CD14-positive monocyte (primary cell): Measurements from ENCODE around the gene STK32B. TPM values are rescaled to one million over a fixed set of nuclear protein-coding genes. Genes with fewer than 3 reads are reported as not detected.

Experiments used
- DNase-seq, 3 donors: peaks; one replicate each; pipeline ENCODE4 v3.0.0-alpha.2; 2011 to 2022
- H2AFZ ChIP-seq: 2 replicates; pipeline ENCODE4 v1.6.0; 2012; ENCODE audit warnings: mild to moderate bottlenecking, low read depth, low read length, inconsistent platforms; ENCODE audit not compliant: insufficient read depth, poor library complexity, severe bottlenecking
- H3K27ac ChIP-seq, 2 donors: 1 replicate in 1 of 2; 2 replicates in 1 of 2; pipeline ENCODE4 v1.5.1; 2012 to 2013; ENCODE audit warnings: low read length in 2 of 2, control low read depth in 1 of 2, inconsistent platforms in 1 of 2, low read depth in 1 of 2, mild to moderate bottlenecking in 1 of 2
- H3K27me3 ChIP-seq, 2 donors: one replicate each; pipeline versions ENCODE4 v1.6.0 to v1.6.1; 2011 to 2013; ENCODE audit warnings: low read length in 2 of 2; ENCODE audit not compliant: control insufficient read depth in 2 of 2, insufficient read depth in 2 of 2
- H3K36me3 ChIP-seq, 2 donors: replicated peaks in 1 of 2; 1 replicate in 1 of 2; 2 replicates in 1 of 2; pipeline versions ENCODE4 v1.5.1 to v1.6.1; 2012 to 2013; ENCODE audit warnings: low read length in 2 of 2, control low read depth in 1 of 2, inconsistent platforms in 1 of 2, mild to moderate bottlenecking in 1 of 2; ENCODE audit not compliant: insufficient read depth in 2 of 2, control insufficient read depth in 1 of 2
- H3K4me1 ChIP-seq, 2 donors: 1 replicate in 1 of 2; 2 replicates in 1 of 2; pipeline versions ENCODE4 v1.5.1 to v1.6.1; 2012 to 2013; ENCODE audit warnings: low read length in 2 of 2, control low read depth in 1 of 2, inconsistent platforms in 1 of 2, mild to moderate bottlenecking in 1 of 2, moderate library complexity in 1 of 2; ENCODE audit not compliant: insufficient read depth in 2 of 2, control insufficient read depth in 1 of 2
- H3K4me2 ChIP-seq: replicated peaks from 2 replicates; pipeline ENCODE3; 2012; ENCODE audit warnings: low read length, moderate library complexity, mild to moderate bottlenecking; ENCODE audit not compliant: poor library complexity, severe bottlenecking; ENCODE audit errors: extremely low read depth
- H3K4me3 ChIP-seq, 3 experiments: fragments of 200-600 bp in 1 of 3; sonication (generic) in 1 of 3; replicated peaks in 1 of 3; 1 replicate in 2 of 3; 2 replicates in 1 of 3; pipeline ENCODE4 v1.5.1; 2011 to 2013; ENCODE audit warnings: low read length in 3 of 3, mild to moderate bottlenecking in 3 of 3, control low read depth in 2 of 3, low read depth in 2 of 3, inconsistent platforms in 1 of 3, moderate library complexity in 1 of 3
- H3K79me2 ChIP-seq: 2 replicates; pipeline ENCODE4 v1.6.0; 2012; ENCODE audit warnings: mild to moderate bottlenecking, control low read depth, inconsistent platforms, low read length, moderate library complexity; ENCODE audit not compliant: insufficient read depth
- H3K9ac ChIP-seq: 2 replicates; pipeline ENCODE4 v1.6.0; 2017; ENCODE audit warnings: low read length, mild to moderate bottlenecking; ENCODE audit not compliant: insufficient read depth, poor library complexity, severe bottlenecking
- H3K9me3 ChIP-seq, 2 donors: replicated peaks in 1 of 2; 1 replicate in 1 of 2; 2 replicates in 1 of 2; pipeline versions ENCODE4 v1.5.1 to v1.6.1; 2012 to 2013; ENCODE audit warnings: low read length in 2 of 2, control low read depth in 1 of 2; ENCODE audit not compliant: control insufficient read depth in 1 of 2, insufficient read depth in 1 of 2
- H4K20me1 ChIP-seq: 2 replicates; pipeline ENCODE4 v1.6.0; 2012; ENCODE audit warnings: mild to moderate bottlenecking, low read length, control low read depth, moderate library complexity; ENCODE audit not compliant: insufficient read depth
- H3K27ac Mint-ChIP-seq, 7 donors: one replicate each; pipeline ENCODE4 v1.8.0; 2020; ENCODE audit warnings: mild to moderate bottlenecking in 7 of 7, mixed read lengths in 7 of 7, moderate library complexity in 6 of 7, inconsistent platforms in 2 of 7
- H3K27me3 Mint-ChIP-seq, 3 donors: one replicate each; pipeline ENCODE4 v1.8.0; 2021 to 2022; ENCODE audit warnings: low read depth in 3 of 3, mild to moderate bottlenecking in 3 of 3, mixed read lengths in 3 of 3, moderate library complexity in 3 of 3, inconsistent platforms in 1 of 3
- H3K36me3 Mint-ChIP-seq, 2 donors: one replicate each; pipeline ENCODE4 v1.8.0; 2020; ENCODE audit warnings: mixed read lengths in 2 of 2, inconsistent platforms in 1 of 2, mild to moderate bottlenecking in 1 of 2
- H3K4me1 Mint-ChIP-seq: one replicate; pipeline ENCODE4 v1.8.0; 2020; ENCODE audit warnings: mild to moderate bottlenecking, mixed read lengths
- H3K4me3 Mint-ChIP-seq, 2 donors: one replicate each; pipeline ENCODE4 v1.8.0; 2020; ENCODE audit warnings: mild to moderate bottlenecking in 2 of 2, mixed read lengths in 2 of 2, moderate library complexity in 1 of 2
- H3K9me3 Mint-ChIP-seq, 7 donors: one replicate each; pipeline ENCODE4 v1.8.0; 2020 to 2022; ENCODE audit warnings: mixed read lengths in 7 of 7, mild to moderate bottlenecking in 6 of 7, moderate library complexity in 6 of 7, inconsistent platforms in 2 of 7
- CTCF ChIP-seq: fragments of 200-600 bp; IDR thresholded peaks from one replicate; pipeline ENCODE4 v1.8.0; 2022; ENCODE audit warnings: antibody characterized with exemption, mild to moderate bottlenecking
- WGBS: methylation state at CpG from one replicate; pipeline ENCODE4 v1.1.5; 2013; ENCODE audit warnings: missing lambda C conversion rate; ENCODE audit not compliant: insufficient coverage; 5-methylcytosine and 5-hydroxymethylcytosine counted together
- intact Hi-C, 2 donors: fragments of 100-400 bp; cut with micrococcal nuclease; formaldehyde crosslinking; loops; one replicate each; pipeline versions ENCODE4 v1.15.0 to v1.15.1; 2023
- polyA plus RNA-seq, 3 donors: library from polyadenylated mRNA; depleted of rRNA in 1 of 3; unstranded in 2 of 3; stranded (reverse) in 1 of 3; fragments of 300-500 nt in 2 of 3; fragments of >200 nt in 1 of 3; fragmentation: Illumina TruSeq in 2 of 3; gene quantifications; 1 replicate in 2 of 3; 2 replicates in 1 of 3; pipeline ENCODE4 v1.2.3, GENCODE V29; 2012 to 2021

Gene STK32B
- polyA plus RNA-seq, 3 donors = 0.61 to 1.7 (median 0.75) TPM

DNA sequence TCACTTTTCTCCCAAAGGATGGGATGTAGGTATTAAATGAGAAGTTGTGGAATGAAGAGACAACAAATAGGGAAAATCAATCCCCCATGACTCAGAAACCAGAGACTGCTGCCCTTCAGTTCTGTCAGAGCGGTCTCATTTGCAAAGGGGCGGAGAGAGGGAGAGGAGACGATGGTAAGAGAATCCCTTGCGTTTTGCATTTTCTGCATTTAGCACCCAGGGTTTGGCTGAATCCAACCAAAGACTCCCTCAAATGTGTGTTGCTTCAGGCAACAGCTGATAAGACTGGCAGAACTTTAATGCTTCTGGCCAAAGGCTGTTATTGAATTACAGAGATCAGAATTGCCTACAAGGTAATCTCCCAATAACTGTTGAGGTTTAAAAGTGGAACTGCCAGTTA is 426.9 kb downstream of the STK32B start:
- Histone ChIP-seq H2AFZ (no peak overlapping the region), H3K27ac (no peak overlapping the region), H3K4me1 (no peaks in the 10 kb centered on the region), H3K79me2 (no peaks in the 10 kb centered on the region), H4K20me1 (no peaks in the 10 kb centered on the region), H3K4me2 (no peak overlapping the region), H3K27me3 (no peaks in the 10 kb centered on the region), H3K4me3 (no peak overlapping the region), H3K9me3 (no peaks in the 10 kb centered on the region), H3K36me3 (no peaks in the 10 kb centered on the region), H3K9ac (no peak overlapping the region)
- peaks cover 0 to 3% of the 10 kb centered on the region in 2 donors for H3K36me3 Mint-ChIP-seq
- DNase-seq = no peak
- peaks cover 0 to 17% (median 10%) of the 10 kb centered on the region in 7 donors for H3K9me3 Mint-ChIP-seq
- TF ChIP-seq CTCF = no peak
- no peak overlapping the region for H3K27ac Mint-ChIP-seq
- 88% methylated on average over 4 of the region's 4 CpGs for WGBS
- intact Hi-C loops = no loop called here
- H3K27me3 Mint-ChIP-seq = peaks cover 0 to 1% (median 0%) of the 10 kb centered on the region in 3 donors
- H3K4me3 Mint-ChIP-seq = no peak overlapping the region
- no peaks in the 10 kb centered on the region for H3K4me1 Mint-ChIP-seq

DNA sequence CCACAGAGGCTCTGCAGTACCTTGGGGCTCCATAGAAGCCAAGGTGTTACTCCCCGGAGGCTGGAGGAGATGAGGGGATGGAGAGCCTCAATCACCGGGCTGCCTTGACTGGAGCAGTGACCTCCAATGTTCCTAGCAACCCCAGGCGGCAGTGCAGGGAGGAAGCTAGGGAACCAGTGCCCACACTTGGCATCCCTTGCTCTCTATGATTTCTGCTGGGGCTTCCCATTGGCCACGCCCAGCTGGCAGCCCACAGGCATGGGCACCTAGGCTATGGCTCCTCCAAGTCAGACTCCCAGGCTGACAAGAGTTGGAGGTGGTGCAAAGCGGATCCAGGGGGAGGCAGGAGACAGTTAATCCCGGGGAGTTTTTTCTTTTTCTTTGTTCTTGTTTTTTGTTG is 427.4 kb downstream of the STK32B start:
- intact Hi-C loops = no loop called here
- Histone ChIP-seq H3K27me3 (no peaks in the 10 kb centered on the region), H3K4me2 (no peak overlapping the region), H3K9me3 (no peaks in the 10 kb centered on the region), H3K4me1 (no peaks in the 10 kb centered on the region), H3K27ac (no peak overlapping the region), H3K36me3 (no peaks in the 10 kb centered on the region), H3K9ac (no peak overlapping the region), H3K79me2 (no peaks in the 10 kb centered on the region), H3K4me3 (no peak overlapping the region), H2AFZ (no peak overlapping the region), H4K20me1 (no peaks in the 10 kb centered on the region)
- 93% methylated on average over 5 of the region's 6 CpGs for WGBS
- Mint-ChIP-seq H3K36me3 (peaks cover 0 to 3% of the 10 kb centered on the region in 2 donors), H3K27me3 (peaks cover 0 to 1% (median 0%) of the 10 kb centered on the region in 3 donors), H3K4me3 (no peak overlapping the region), H3K9me3 (peaks cover 5 to 19% (median 11%) of the 10 kb centered on the region in 7 donors), H3K27ac (no peak overlapping the region), H3K4me1 (no peaks in the 10 kb centered on the region)
- no peak for TF ChIP-seq CTCF
- DNase-seq = no peak
